CD1c-positive myeloid dendritic cell (primary cell): Measurements from ENCODE around the gene KIF6.
A peak's percentile ranks its signal among the peaks of the same experiment; 100 is the strongest.

Experiments
- DNase-seq: peaks from one replicate; pipeline ENCODE4 v3.0.0-alpha.2; 2016; ENCODE audit errors: extremely low spot score

KIF6 gene

GRCh38 chr6:39381550-39382140 is 343.6 kb downstream of the KIF6 start:
- no peak for DNase-seq

GRCh38 chr6:39380837-39381549 is 344.2 kb downstream of the KIF6 start:
- DNase-seq, result no peak

GRCh38 chr6:39378960-39379425 is 346.2 kb downstream of the KIF6 start:
- no peak for DNase-seq

GRCh38 chr6:39378175-39378959 is 346.8 kb downstream of the KIF6 start:
- DNase-seq, result no peak

GRCh38 chr6:39377539-39377950 is 347.7 kb downstream of the KIF6 start:
- DNase-seq, result no peak

GRCh38 chr6:39375405-39375804 is 349.8 kb downstream of the KIF6 start:
- no peak for DNase-seq

GRCh38 chr6:39370390-39370789 is 354.8 kb downstream of the KIF6 start:
- no peak for DNase-seq

GRCh38 chr6:39369987-39370386 is 355.2 kb downstream of the KIF6 start:
- no peak for DNase-seq

- no peak for DNase-seq
These were observed 357.5 kb downstream of the KIF6 start for GRCh38 chr6:39367700-39368099.

- no peak for DNase-seq
These were observed 358.1 kb downstream of the KIF6 start for GRCh38 chr6:39366931-39367618.

GRCh38 chr6:39365281-39366074 is 359.7 kb downstream of the KIF6 start:
- no peak for DNase-seq

- DNase-seq, result no peak
These were observed 361.9 kb downstream of the KIF6 start for GRCh38 chr6:39363280-39363679.

- no peak for DNase-seq
These were observed 362.7 kb downstream of the KIF6 start for GRCh38 chr6:39362487-39362865.

- peak; percentile 66 for DNase-seq
These were observed 363.3 kb downstream of the KIF6 start for GRCh38 chr6:39361657-39362486.

- no peak for DNase-seq
These were observed 364.8 kb downstream of the KIF6 start for GRCh38 chr6:39360378-39360777.

- no peak for DNase-seq
These were observed 367.1 kb downstream of the KIF6 start for GRCh38 chr6:39357998-39358686.

- no peak for DNase-seq
These were observed 371.4 kb downstream of the KIF6 start for GRCh38 chr6:39353698-39354315.

GRCh38 chr6:39350723-39351505 is 374.3 kb downstream of the KIF6 start:
- DNase-seq, result no peak

GRCh38 chr6:39348740-39349139 is 376.5 kb downstream of the KIF6 start:
- no peak for DNase-seq
